Measurements from ENCODE around the gene SLC37A1. TPM values are rescaled to one million over a fixed set of nuclear protein-coding genes. Genes with fewer than 3 reads are reported as not detected.

The SLC37A1 gene
- total RNA-seq, 1 donor from 2014 or later: 13.5 TPM

DNA sequence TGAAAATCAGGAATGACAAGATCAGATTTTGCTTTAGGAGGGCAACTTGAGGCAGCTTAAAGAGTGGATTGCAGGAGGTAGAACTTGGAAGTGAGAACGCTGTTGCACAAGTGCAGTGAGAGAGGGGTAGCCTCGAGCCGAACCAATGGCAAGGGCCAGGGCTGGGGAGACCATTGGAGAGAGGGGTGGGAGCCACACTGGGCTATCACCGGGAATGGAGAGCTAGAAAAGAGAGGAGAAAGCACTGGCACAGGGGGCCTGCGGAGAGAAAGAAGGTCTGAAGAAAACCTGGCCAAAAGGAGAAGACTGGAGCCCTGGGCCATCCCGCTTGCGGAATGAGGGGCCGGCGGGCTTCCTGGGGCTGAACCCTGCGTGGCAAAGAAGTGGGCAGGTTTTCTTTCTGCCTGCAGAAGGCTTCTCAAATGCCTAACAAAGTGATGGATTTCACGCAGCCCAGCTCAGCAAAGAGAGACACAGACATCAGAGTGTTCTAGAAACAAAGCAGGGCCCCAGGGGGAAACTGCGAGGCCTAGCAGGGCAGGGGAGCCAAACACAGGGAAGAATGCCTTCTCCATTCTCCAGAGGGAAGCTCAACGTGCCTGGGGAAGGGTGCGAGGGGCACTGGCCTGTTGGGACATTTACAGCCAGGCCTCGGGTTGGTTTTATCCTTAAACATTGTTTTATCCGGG is 1.2 kb upstream of the SLC37A1 start:
- peak overlapping the region; percentile 74 for H3K4me3 Mint-ChIP-seq (ENCODE audit: unreplicated experiment)
- no peak overlapping the region for H3K27ac Mint-ChIP-seq (ENCODE audit: unreplicated experiment)
- TF ChIP-seq, protein P1, sequence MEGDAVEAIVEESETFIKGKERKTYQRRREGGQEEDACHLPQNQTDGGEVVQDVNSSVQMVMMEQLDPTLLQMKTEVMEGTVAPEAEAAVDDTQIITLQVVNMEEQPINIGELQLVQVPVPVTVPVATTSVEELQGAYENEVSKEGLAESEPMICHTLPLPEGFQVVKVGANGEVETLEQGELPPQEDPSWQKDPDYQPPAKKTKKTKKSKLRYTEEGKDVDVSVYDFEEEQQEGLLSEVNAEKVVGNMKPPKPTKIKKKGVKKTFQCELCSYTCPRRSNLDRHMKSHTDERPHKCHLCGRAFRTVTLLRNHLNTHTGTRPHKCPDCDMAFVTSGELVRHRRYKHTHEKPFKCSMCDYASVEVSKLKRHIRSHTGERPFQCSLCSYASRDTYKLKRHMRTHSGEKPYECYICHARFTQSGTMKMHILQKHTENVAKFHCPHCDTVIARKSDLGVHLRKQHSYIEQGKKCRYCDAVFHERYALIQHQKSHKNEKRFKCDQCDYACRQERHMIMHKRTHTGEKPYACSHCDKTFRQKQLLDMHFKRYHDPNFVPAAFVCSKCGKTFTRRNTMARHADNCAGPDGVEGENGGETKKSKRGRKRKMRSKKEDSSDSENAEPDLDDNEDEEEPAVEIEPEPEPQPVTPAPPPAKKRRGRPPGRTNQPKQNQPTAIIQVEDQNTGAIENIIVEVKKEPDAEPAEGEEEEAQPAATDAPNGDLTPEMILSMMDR (IDR thresholded peaks at IDR 0.05): no peak
- no peak for DNase-seq (ENCODE audit: extremely low spot score, unreplicated experiment)
- H3K9me3 Mint-ChIP-seq (ENCODE audit: unreplicated experiment): no peaks in the 10 kb centered on the region
- no peaks in the 10 kb centered on the region for H3K27me3 Mint-ChIP-seq (ENCODE audit: unreplicated experiment)
- no peaks in the 10 kb centered on the region for H3K36me3 Mint-ChIP-seq (ENCODE audit: unreplicated experiment)
- peaks cover 38% of the 10 kb centered on the region for H3K4me1 Mint-ChIP-seq (ENCODE audit: unreplicated experiment)

DNA sequence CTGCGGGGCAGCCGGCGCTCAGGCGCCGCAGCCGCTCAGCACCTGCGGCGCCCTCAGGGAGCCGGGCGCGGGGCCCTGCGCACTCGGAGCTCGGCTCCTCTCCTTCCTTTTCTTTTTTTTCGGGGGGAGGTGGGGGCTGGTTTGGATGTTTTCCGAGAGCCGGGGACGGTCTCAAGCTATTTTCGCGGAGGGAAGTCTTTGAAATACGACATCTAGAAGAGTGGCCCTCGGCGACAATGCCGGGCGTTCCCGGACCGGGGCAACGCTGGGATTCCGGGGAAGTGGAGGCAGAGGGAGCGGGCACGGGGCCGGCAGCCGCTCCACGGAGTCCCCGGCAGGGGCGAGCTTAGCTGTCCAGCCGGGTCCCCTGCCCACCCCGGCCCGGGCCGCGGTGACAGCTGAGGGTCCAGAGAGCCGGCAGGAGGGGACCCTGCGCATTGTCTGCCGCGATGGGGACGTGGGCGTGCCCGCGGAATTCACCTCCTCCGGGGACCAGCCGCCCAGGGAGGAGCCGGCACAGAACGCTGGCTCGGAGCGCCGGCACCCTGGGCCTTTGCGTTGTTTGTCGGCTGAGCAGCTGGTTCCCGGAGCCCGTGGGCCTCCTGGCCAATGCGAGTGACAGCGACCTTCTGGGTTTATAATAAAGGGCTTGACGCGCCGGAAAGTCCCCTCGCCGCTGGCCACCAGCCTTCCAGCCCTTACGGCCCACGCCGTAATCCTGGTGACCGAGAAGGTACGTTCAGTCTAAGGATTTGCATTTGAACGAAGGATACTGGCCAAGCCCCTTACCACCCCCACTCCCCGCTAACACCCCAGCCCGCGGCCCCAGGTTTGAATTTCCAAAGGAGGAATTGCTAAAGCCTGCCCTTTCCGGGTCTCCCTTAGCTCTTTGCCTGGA is 582 bp downstream of the SLC37A1 start:
- Mint-ChIP-seq H3K9me3 (ENCODE audit: unreplicated experiment) (no peaks in the 10 kb centered on the region), H3K4me3 (ENCODE audit: unreplicated experiment) (peak overlapping the region; percentile 84), H3K4me1 (ENCODE audit: unreplicated experiment) (peaks cover 54% of the 10 kb centered on the region), H3K36me3 (ENCODE audit: unreplicated experiment) (peaks cover 4% of the 10 kb centered on the region), H3K27me3 (ENCODE audit: unreplicated experiment) (no peaks in the 10 kb centered on the region), H3K27ac (ENCODE audit: unreplicated experiment) (peak overlapping the region; percentile 73)
- no peak for DNase-seq (ENCODE audit: extremely low spot score, unreplicated experiment)
- TF ChIP-seq, protein P1 (IDR thresholded peaks at IDR 0.05): no peak

DNA sequence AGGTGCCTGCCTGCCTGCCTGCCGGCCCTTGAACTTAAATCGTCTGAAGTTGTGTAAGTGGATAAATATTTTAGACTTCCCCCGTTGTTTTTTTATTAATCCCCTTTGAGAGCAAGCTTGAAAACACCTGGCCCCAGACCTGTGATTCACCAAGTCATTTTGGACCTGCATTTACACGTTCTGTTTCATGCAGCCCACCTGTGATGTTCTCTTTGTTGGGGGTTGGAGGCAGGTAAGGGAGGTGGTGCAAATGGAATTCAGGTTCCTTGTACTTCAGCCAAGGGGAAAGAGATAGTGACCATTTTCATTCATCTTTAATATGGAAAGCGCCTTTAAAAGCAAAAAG is 1.2 kb downstream of the SLC37A1 start:
- peak overlapping the region; percentile 84 for H3K4me3 Mint-ChIP-seq (ENCODE audit: unreplicated experiment)
- DNase-seq (ENCODE audit: extremely low spot score, unreplicated experiment): no peak
- peaks cover 54% of the 10 kb centered on the region for H3K4me1 Mint-ChIP-seq (ENCODE audit: unreplicated experiment)
- H3K36me3 Mint-ChIP-seq (ENCODE audit: unreplicated experiment): peaks cover 9% of the 10 kb centered on the region
- H3K9me3 Mint-ChIP-seq (ENCODE audit: unreplicated experiment): no peaks in the 10 kb centered on the region
- peak overlapping the region; percentile 73 for H3K27ac Mint-ChIP-seq (ENCODE audit: unreplicated experiment)
- TF ChIP-seq, protein P1 (IDR thresholded peaks at IDR 0.05): no peak
- H3K27me3 Mint-ChIP-seq (ENCODE audit: unreplicated experiment): no peaks in the 10 kb centered on the region

DNA sequence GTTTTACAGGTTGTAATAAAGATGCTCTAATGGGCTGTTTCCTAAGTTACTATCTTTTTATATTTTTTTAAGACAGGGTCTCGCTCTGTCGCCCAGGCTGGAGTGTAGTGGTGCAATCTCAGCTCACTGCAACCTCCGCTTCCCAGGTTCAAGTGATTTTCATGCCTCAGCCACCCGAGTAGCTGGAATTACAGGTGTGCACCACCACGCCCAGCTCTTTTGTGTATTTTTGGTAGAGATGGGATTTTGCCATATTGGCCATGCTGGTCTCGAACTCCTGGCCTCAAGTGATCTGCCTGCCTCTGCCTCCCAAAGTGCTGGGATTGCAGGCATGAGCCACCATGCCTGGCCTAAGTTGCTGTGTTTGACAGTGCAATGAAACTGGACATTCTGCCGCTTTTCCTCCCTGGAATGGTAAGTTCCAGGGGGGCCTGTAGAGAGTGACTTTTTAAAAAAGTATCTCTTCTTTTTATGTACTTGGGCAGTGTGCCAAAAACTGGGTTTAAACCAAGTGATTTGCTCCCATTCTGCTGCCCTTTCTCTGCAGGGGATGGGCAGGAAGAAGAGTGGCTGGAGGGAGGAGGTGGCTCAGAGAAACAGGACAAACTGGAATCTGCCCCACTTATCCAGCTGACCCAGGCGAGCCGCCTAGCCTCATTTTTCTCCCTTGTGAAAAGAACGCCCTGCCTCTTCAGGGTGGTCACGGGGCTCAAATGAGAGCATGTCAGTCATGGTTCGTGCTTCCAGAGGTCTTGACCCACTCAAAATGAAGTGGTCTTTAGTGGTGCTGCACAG is 2.3 kb downstream of the SLC37A1 start:
- Mint-ChIP-seq H3K4me1 (ENCODE audit: unreplicated experiment) (peaks cover 56% of the 10 kb centered on the region), H3K27ac (ENCODE audit: unreplicated experiment) (peak overlapping the region; percentile 77), H3K4me3 (ENCODE audit: unreplicated experiment) (peak overlapping the region; percentile 84), H3K36me3 (ENCODE audit: unreplicated experiment) (peaks cover 19% of the 10 kb centered on the region), H3K9me3 (ENCODE audit: unreplicated experiment) (no peaks in the 10 kb centered on the region), H3K27me3 (ENCODE audit: unreplicated experiment) (no peaks in the 10 kb centered on the region)
- DNase-seq (ENCODE audit: extremely low spot score, unreplicated experiment): no peak
- TF ChIP-seq, protein P1 (IDR thresholded peaks at IDR 0.05): no peak

All from osteocyte (in vitro differentiated cells).